OCI-LY7 (cell line): ENCODE measurements around the gene ASB15. TPM values are rescaled to one million over a fixed set of nuclear protein-coding genes. Genes with fewer than 3 reads are reported as not detected.

ENCODE experiments used
- BruUV-seq: library from RNA; stranded (reverse); fragments of 400-500 nt; replicated peaks from 2 replicates; lab custom pipeline; 2021; lab: Mats Ljungman, UMichigan
- CTCF ChIA-PET: fragments of 300-600 bp; sonication (Branson Sonifier 250); formaldehyde crosslinking; loops from one replicate; lab custom pipeline; 2022; ENCODE audit warnings: antibody characterized with exemption; ENCODE audit not compliant: unreplicated experiment; lab: Charles Lee
- POLR2A ChIA-PET: fragments of 300-600 bp; sonication (Branson Sonifier 250); formaldehyde crosslinking; loops from one replicate; lab custom pipeline; 2022; ENCODE audit warnings: antibody characterized with exemption; lab: Charles Lee
- DNase-seq: peaks from one replicate; pipeline ENCODE4 v3.0.0-alpha.2; 2015; ENCODE audit warnings: low spot score
- H2AFZ ChIP-seq: fragments of 200-600 bp; sonication (generic), shearing (Covaris generic); 2 replicates; pipeline ENCODE4 v1.6.1; 2014; ENCODE audit warnings: mild to moderate bottlenecking, antibody characterized with exemption, low read length, moderate library complexity
- H3K27ac ChIP-seq: fragments of 200-600 bp; sonication (generic); 2 replicates; pipeline ENCODE4 v1.5.1; 2014; ENCODE audit warnings: mixed run types, low read depth, mild to moderate bottlenecking, moderate library complexity, low read length, inconsistent platforms; ENCODE audit not compliant: poor library complexity, severe bottlenecking
- H3K36me3 ChIP-seq: fragments of 200-600 bp; sonication (generic); 2 replicates; pipeline ENCODE4 v1.6.1; 2014; ENCODE audit warnings: mild to moderate bottlenecking, antibody characterized with exemption, low read length, moderate library complexity, mixed read lengths; ENCODE audit not compliant: insufficient read depth
- H3K4me1 ChIP-seq: fragments of 200-600 bp; sonication (generic); 2 replicates; pipeline ENCODE4 v1.5.1; 2014; ENCODE audit warnings: mild to moderate bottlenecking, low read length; ENCODE audit not compliant: insufficient read depth, poor library complexity, severe bottlenecking
- H3K4me2 ChIP-seq: fragments of 200-600 bp; sonication (generic); 2 replicates; pipeline ENCODE4 v1.6.1; 2014; ENCODE audit warnings: mild to moderate bottlenecking, low read length
- H3K4me3 ChIP-seq: fragments of 200-600 bp; sonication (generic); 2 replicates; pipeline ENCODE4 v1.5.1; 2014; ENCODE audit warnings: mild to moderate bottlenecking, low read depth, low read length; ENCODE audit not compliant: poor library complexity, severe bottlenecking
- H3K79me2 ChIP-seq: fragments of 200-600 bp; sonication (generic); 2 replicates; pipeline ENCODE4 v1.6.1; 2016; ENCODE audit warnings: low read depth, mild to moderate bottlenecking, low read length, moderate library complexity, mixed read lengths; ENCODE audit not compliant: insufficient read depth
- H3K9me2 ChIP-seq: fragments of 200-600 bp; sonication (generic); 2 replicates; pipeline ENCODE4 v1.6.1; 2016; ENCODE audit warnings: mild to moderate bottlenecking, low read length, mixed read lengths; ENCODE audit not compliant: insufficient read depth
- H3K9me3 ChIP-seq: fragments of 200-600 bp; sonication (generic); 2 replicates; pipeline ENCODE4 v1.6.1; 2014; ENCODE audit warnings: mild to moderate bottlenecking, mixed run types, low read length, mixed read lengths
- H4K20me1 ChIP-seq: fragments of 200-600 bp; sonication (generic); 2 replicates; pipeline ENCODE4 v1.6.1; 2014; ENCODE audit warnings: mild to moderate bottlenecking, antibody characterized with exemption, low read length, moderate library complexity, mixed read lengths; ENCODE audit not compliant: insufficient read depth
- EZH2phosphoT487 ChIP-seq: fragments of 200-600 bp; sonication (generic); IDR thresholded peaks from 2 replicates; pipeline ENCODE4 v1.6.1; 2018; ENCODE audit warnings: low read depth, borderline replicate concordance, mild to moderate bottlenecking, mixed run types, antibody characterized with exemption, low read length, moderate library complexity, mixed read lengths
- intact Hi-C: fragments of 100-400 bp; cut with micrococcal nuclease; formaldehyde crosslinking; loops from one replicate; pipeline ENCODE4 v1.10.0; 2022; ENCODE audit not compliant: unreplicated experiment
- total RNA-seq, 2 experiments: library from RNA; depleted of rRNA in 1 of 2; stranded (reverse); fragments of >200 nt in 1 of 2; shearing (Covaris generic) in 1 of 2; gene quantifications; 2 replicates each; pipeline ENCODE4 v1.2.3, GENCODE V29; 2014 to 2022
- TF ChIP-seq, protein P1 (sequence below): fragments of 200-600 bp; sonication (generic); conservative IDR thresholded peaks from 2 replicates; pipeline ENCODE4 v1.5.1; 2014; ENCODE audit warnings: mild to moderate bottlenecking, antibody characterized with exemption, low read length, moderate library complexity, mixed read lengths

ASB15 gene
- total RNA-seq, 2 experiments from 2014 or later: not detected

DNA sequence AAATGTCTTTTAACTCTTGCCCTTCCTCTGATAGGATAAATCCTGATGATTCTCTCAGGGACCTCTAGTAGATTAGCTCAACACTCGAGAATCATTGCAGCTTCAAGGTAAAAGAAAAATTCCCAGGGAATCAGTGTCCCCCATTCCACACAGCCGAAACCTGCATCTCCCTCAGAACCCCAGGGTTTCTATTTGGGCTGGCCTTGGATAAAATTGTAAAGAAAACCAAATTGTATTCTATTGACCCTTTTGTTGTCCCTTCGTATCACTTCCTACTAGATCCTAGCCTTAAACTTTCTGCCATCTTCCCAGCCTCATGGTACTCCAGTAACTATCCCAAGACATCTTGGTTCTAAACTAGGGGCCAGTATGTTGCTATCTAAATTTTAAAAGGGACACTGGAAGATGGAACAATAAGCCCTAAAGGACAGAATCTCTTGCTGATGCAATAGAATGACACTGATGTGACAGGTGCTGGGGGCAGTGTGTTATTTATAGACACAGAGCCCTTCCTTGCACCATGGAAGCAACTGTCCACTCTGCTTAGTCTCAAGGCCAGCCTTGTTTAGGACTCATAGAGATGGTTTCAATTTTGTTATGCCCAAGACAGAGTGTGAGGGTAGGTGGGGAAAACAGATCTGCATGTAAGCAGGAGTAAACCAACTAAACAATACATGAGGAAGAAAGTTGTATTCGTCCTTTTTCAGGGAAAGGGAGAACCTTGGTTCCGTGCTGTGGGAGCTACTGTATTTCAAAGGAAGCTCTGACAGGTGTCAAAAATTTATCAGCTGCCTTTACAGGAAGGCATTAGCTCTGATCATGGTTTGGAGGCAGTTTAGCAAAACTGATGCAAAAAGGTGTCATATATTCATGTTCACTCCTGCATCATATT, 7.6 kb downstream of the ASB15 start:
- TF ChIP-seq, protein P1, sequence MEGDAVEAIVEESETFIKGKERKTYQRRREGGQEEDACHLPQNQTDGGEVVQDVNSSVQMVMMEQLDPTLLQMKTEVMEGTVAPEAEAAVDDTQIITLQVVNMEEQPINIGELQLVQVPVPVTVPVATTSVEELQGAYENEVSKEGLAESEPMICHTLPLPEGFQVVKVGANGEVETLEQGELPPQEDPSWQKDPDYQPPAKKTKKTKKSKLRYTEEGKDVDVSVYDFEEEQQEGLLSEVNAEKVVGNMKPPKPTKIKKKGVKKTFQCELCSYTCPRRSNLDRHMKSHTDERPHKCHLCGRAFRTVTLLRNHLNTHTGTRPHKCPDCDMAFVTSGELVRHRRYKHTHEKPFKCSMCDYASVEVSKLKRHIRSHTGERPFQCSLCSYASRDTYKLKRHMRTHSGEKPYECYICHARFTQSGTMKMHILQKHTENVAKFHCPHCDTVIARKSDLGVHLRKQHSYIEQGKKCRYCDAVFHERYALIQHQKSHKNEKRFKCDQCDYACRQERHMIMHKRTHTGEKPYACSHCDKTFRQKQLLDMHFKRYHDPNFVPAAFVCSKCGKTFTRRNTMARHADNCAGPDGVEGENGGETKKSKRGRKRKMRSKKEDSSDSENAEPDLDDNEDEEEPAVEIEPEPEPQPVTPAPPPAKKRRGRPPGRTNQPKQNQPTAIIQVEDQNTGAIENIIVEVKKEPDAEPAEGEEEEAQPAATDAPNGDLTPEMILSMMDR: no peak
- no peak for TF ChIP-seq EZH2phosphoT487
- Histone ChIP-seq H4K20me1 (no peaks in the 10 kb centered on the region), H3K79me2 (no peaks in the 10 kb centered on the region), H3K9me3 (no peaks in the 10 kb centered on the region), H3K4me2 (no peak overlapping the region), H3K9me2 (no peaks in the 10 kb centered on the region), H3K36me3 (no peaks in the 10 kb centered on the region), H3K4me3 (no peak overlapping the region), H3K27ac (no peak overlapping the region), H2AFZ (no peak overlapping the region), H3K4me1 (no peaks in the 10 kb centered on the region)
- ChIA-PET POLR2A (interaction anchor here (0.5 to 1.5 kb wide), 3 partner anchors 9 to 236 kb away, joined by 3 to 12 read pairs (median 4); partner anchors contain the start of gene HYAL4), CTCF (no interaction called here)
- DNase-seq: no peak
- intact Hi-C loops: no loop called here
- no TSS peak for BruUV-seq

DNA sequence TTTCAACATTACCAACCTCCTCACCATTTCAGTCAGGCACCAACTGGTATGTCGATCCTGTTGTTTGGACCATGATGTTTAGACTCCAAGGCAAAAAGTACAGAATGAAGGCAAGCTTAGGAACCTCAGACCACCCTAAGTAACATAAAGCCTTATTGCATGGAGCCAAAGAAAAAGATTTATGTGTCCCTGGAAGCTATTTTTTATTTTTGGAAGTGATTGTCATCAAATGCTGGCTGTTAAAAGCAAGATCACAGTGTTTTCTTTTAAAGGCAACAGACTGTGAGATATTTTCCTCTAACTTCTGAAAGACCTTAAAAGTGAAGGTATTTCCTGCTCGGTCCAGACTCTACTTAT, 8.2 kb downstream of the ASB15 start:
- no peak for TF ChIP-seq EZH2phosphoT487
- TF ChIP-seq, protein P1: no peak
- Histone ChIP-seq H3K79me2 (no peaks in the 10 kb centered on the region), H3K27ac (no peak overlapping the region), H2AFZ (no peak overlapping the region), H3K4me3 (no peak overlapping the region), H4K20me1 (no peaks in the 10 kb centered on the region), H3K36me3 (no peaks in the 10 kb centered on the region), H3K4me1 (no peaks in the 10 kb centered on the region), H3K4me2 (no peak overlapping the region), H3K9me2 (no peaks in the 10 kb centered on the region), H3K9me3 (no peaks in the 10 kb centered on the region)
- ChIA-PET POLR2A (interaction anchor here (1.4 to 1.5 kb wide), 2 partner anchors 10 to 15 kb away, joined by 3 to 12 read pairs; no protein-coding TSS in a partner anchor), CTCF (no interaction called here)
- intact Hi-C loops: no loop called here
- DNase-seq: no peak
- BruUV-seq: no TSS peak

DNA sequence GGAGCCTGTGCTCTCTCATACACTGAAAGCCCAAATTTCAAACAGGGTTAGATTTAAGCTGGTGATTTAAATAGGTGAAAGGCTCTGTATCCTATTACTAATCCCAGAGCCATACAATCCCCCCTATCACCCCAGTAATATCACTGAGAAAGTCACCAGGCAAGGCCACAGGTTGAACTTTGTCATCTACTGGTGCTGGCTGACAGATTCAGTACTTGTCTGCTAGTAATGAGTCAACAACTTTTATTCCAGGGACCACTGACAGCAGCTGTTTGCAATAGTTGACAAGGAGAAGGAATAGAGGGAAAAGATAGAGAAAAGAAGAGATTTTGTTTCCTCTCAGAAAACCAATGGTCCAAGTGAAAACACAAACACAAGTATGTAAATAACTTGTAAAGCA, 10.4 kb downstream of the ASB15 start:
- no peak for TF ChIP-seq EZH2phosphoT487
- TF ChIP-seq, protein P1: no peak
- Histone ChIP-seq H3K9me2 (no peaks in the 10 kb centered on the region), H3K9me3 (no peaks in the 10 kb centered on the region), H3K4me2 (no peak overlapping the region), H3K4me1 (no peaks in the 10 kb centered on the region), H2AFZ (no peak overlapping the region), H3K27ac (no peak overlapping the region), H3K79me2 (no peaks in the 10 kb centered on the region), H4K20me1 (no peaks in the 10 kb centered on the region), H3K36me3 (no peaks in the 10 kb centered on the region), H3K4me3 (no peak overlapping the region)
- ChIA-PET CTCF (no interaction called here), POLR2A (interaction anchor here (0.6 kb wide), 1 partner anchor 834 kb away, joined by 3 read pairs; no protein-coding TSS in a partner anchor)
- DNase-seq: no peak
- intact Hi-C loops: no loop called here
- BruUV-seq: no TSS peak
